Ascending aorta (tissue), 2 donors: ENCODE data around the gene RAP2A. TPM values are rescaled to one million over a fixed set of nuclear protein-coding genes. Genes with fewer than 3 reads are reported as not detected.

ENCODE experiments used
- DNase-seq, 2 donors: peaks; one replicate each; pipeline ENCODE4 v3.0.0-alpha.2; 2019; ENCODE audit warnings: low spot score in 2 of 2
- H3K27ac ChIP-seq, 2 donors: fragments of 200-600 bp; sonication (generic); one replicate each; pipeline ENCODE4 v1.5.1; 2016 to 2017; ENCODE audit warnings: mild to moderate bottlenecking in 1 of 2
- H3K27me3 ChIP-seq: fragments of 200-600 bp; sonication (generic); one replicate; pipeline ENCODE4 v1.5.1; 2017
- H3K36me3 ChIP-seq, 2 donors: fragments of 200-600 bp; sonication (generic); one replicate each; pipeline ENCODE4 v1.5.1; 2016
- H3K4me1 ChIP-seq, 2 donors: fragments of 200-600 bp; sonication (generic); one replicate each; pipeline ENCODE4 v1.5.1; 2016 to 2017; ENCODE audit warnings: mild to moderate bottlenecking in 1 of 2
- H3K4me3 ChIP-seq, 2 donors: fragments of 200-600 bp; sonication (generic); one replicate each; pipeline ENCODE4 v1.5.1; 2016 to 2017; ENCODE audit warnings: mild to moderate bottlenecking in 1 of 2
- H3K9me3 ChIP-seq, 2 donors: fragments of 200-600 bp; sonication (generic); one replicate each; pipeline ENCODE4 v1.5.1; 2016
- CTCF ChIP-seq, 3 experiments: fragments of 200-600 bp in 2 of 3; fragments of 450-650 bp in 1 of 3; sonication (generic) in 2 of 3; IDR thresholded peaks; one replicate each; pipeline ENCODE4 v1.5.1; 2016 to 2019; ENCODE audit warnings: antibody characterized with exemption in 3 of 3, mild to moderate bottlenecking in 1 of 3, moderate library complexity in 1 of 3
- intact Hi-C: fragments of 100-400 bp; cut with DNase I; formaldehyde crosslinking; loops from one replicate; pipeline ENCODE4 v1.15.1; 2023
- total RNA-seq: library from RNA; depleted of rRNA; stranded (reverse); fragments of >200 nt; gene quantifications from one replicate; pipeline ENCODE4 v1.1.0, GENCODE V29; 2016

Gene RAP2A
- total RNA-seq, 1 donor from 2014 or later = 37.1 TPM

DNA sequence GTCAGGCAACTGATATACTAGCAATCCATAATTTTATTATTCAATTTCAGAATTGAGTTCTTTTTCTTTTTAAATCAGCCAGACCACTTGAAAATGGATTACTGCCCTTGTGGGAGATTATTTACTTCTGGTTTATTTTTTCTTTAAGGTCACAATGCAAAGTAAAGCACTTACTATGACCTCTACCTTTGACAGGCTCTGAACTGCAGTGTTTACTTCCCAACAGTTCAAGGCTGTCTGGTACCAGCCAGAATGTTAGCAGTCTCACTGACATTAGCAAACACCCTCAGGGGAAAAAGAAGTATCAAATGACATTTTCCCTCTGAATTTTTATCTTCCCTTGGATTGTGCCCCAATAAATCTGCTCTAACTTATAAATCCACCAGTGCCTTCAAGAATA is 57.5 kb downstream of the RAP2A start:
- Histone ChIP-seq H3K9me3 (peaks cover 0 to 13% of the 10 kb centered on the region in 2 donors), H3K27ac (no peak overlapping the region), H3K36me3 (no peaks in the 10 kb centered on the region), H3K27me3 (no peaks in the 10 kb centered on the region), H3K4me3 (no peak overlapping the region), H3K4me1 (no peaks in the 10 kb centered on the region)
- DNase-seq = no peak
- intact Hi-C loops = no loop called here
- no peak for TF ChIP-seq CTCF (IDR thresholded peaks at IDR 0.05)

DNA sequence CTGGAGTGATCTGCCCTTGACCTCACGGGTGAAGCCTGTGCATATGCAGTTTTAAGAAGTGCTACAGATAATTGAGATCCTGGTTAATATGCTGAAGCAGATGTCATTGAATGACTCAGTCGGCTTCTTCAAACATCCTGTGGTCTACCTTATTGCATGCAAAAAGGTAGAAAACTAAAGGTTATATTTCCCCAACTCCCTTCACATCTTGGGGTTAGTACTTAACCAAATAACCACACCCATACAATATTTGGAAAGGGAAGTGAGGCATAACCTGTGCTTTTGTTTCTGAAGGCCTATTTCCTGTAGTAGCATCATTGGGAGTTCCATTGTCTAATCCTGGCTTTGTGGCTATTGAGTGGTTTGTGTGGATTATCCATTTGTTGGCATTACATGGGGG is 58.3 kb downstream of the RAP2A start:
- TF ChIP-seq CTCF (IDR thresholded peaks at IDR 0.05) = no peak
- H3K9me3 ChIP-seq = peaks cover 0 to 13% of the 10 kb centered on the region in 2 donors
- H3K27me3 ChIP-seq = no peaks in the 10 kb centered on the region
- no peaks in the 10 kb centered on the region for H3K4me1 ChIP-seq
- intact Hi-C loops = no loop called here
- H3K36me3 ChIP-seq = no peaks in the 10 kb centered on the region
- no peak for DNase-seq
- H3K4me3 ChIP-seq = no peak overlapping the region
- H3K27ac ChIP-seq = no peak overlapping the region

DNA sequence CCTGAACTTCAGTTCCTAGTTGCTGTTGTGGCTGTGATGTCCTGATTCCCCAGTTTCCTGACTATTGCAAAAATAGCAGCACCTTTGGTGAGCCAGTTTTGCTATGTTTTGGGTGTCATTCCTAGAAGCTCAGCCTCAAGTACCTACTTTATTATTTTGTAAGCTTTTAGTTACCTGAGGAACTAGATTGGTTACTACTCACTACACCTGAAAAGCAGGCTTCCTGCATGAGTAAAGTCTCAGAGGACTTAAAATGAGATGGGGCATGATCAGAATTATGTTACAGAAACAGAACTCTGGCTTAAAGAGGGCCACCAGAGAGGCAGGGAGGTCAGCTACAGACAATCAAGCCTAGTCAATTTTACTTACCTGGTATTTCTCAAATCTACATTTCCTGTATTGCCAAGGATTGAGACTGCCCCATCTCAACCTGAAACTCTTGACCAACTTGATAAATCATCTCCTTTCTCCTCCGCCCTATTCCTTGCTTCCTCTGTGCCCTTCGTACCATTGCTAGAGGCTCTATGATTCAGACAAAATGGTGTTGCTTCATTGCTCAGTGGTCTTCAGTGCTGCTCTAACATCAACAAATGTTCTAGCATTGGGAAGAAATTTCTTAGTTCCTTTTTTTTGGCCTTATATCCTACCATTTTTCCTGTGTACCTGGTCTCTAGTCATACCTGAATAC is 58.9 kb downstream of the RAP2A start:
- no peak for TF ChIP-seq CTCF (IDR thresholded peaks at IDR 0.05)
- H3K27ac ChIP-seq = no peak overlapping the region
- H3K9me3 ChIP-seq = peaks cover 0 to 13% of the 10 kb centered on the region in 2 donors
- H3K4me3 ChIP-seq = no peak overlapping the region
- intact Hi-C loops = no loop called here
- H3K27me3 ChIP-seq = no peaks in the 10 kb centered on the region
- H3K36me3 ChIP-seq = no peaks in the 10 kb centered on the region
- no peaks in the 10 kb centered on the region for H3K4me1 ChIP-seq
- DNase-seq = no peak

- no peaks in the 10 kb centered on the region for H3K36me3 ChIP-seq
- no peak overlapping the region for H3K4me3 ChIP-seq
- no peak for TF ChIP-seq CTCF (IDR thresholded peaks at IDR 0.05)
- no peak for DNase-seq
- no peaks in the 10 kb centered on the region for H3K4me1 ChIP-seq
- intact Hi-C loops = no loop called here
- H3K27ac ChIP-seq = no peak overlapping the region
- H3K9me3 ChIP-seq = peaks cover 0 to 13% of the 10 kb centered on the region in 2 donors
- no peaks in the 10 kb centered on the region for H3K27me3 ChIP-seq
These were observed 59.5 kb downstream of the RAP2A start for GRCh38 chr13:97493456-97493855.

DNA sequence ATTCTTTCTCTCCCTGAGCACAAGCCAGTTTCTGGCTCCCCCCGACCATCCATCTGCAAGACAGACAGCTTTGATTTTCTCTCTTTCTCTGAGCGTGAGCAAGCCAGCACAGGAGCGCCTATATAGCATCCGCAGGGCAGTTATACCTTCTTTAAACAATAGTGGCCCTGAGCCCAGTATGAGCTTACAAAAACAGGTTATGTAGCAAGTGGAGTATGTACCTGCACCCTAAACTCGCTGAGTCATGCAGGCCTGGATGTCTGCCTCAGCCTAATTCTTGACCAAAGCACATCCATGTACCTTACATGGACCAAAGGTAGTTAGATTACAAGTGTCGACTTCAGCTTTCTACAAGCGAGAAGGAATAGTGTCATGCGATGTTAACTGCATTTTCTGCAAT is 61.7 kb downstream of the RAP2A start:
- H3K27me3 ChIP-seq = no peaks in the 10 kb centered on the region
- H3K36me3 ChIP-seq = no peaks in the 10 kb centered on the region
- TF ChIP-seq CTCF (IDR thresholded peaks at IDR 0.05) = no peak
- H3K27ac ChIP-seq = no peak overlapping the region
- H3K4me3 ChIP-seq = no peak overlapping the region
- peaks cover 0 to 9% of the 10 kb centered on the region in 2 donors for H3K9me3 ChIP-seq
- intact Hi-C loops = no loop called here
- DNase-seq = no peak
- H3K4me1 ChIP-seq = no peaks in the 10 kb centered on the region

DNA sequence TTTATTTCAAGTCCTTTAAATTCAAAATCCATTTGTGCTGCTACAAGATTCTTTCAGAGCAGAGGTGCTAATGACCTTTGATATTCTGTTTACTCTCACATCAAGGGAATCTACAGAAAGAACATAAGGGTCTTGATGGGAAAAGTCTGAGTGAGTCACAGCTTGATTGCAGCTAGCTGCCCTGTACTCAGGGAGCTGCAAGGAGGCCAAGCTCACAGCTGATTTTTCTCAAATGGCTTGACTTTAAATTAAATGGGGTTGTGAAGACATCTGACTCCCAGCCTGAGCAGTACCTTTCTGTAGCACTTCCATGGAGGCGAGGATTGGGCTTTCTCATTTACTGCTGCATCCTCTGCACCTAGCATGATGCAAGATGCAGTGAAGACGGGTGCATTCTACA is 62.5 kb downstream of the RAP2A start:
- no peaks in the 10 kb centered on the region for H3K27me3 ChIP-seq
- no peaks in the 10 kb centered on the region for H3K36me3 ChIP-seq
- H3K4me1 ChIP-seq = no peaks in the 10 kb centered on the region
- TF ChIP-seq CTCF (IDR thresholded peaks at IDR 0.05) = no peak
- no peak overlapping the region for H3K4me3 ChIP-seq
- intact Hi-C loops = no loop called here
- H3K27ac ChIP-seq = no peak overlapping the region
- H3K9me3 ChIP-seq = peaks cover 0 to 1% of the 10 kb centered on the region in 2 donors
- no peak for DNase-seq
